NCI-H2171 treated with DMSO at 0.1 percent for 48 hours (cell line): ENCODE results near the gene SSB.
A peak's percentile ranks its signal among the peaks of the same experiment; 100 is the strongest.
"Not testable (repeated sequence)": the region's sequence is repeated elsewhere in the genome, so short reads cannot be mapped to it uniquely, and the experiment has no call there.

ENCODE experiments used
- DNase-seq: peaks from one replicate; lab custom pipeline; 2025; lab: John Stamatoyannopoulos, UW

SSB gene

GRCh38 chr2:169782513-169782912, 16.2 kb upstream of the SSB start:
- DNase-seq, result no peak

DNA sequence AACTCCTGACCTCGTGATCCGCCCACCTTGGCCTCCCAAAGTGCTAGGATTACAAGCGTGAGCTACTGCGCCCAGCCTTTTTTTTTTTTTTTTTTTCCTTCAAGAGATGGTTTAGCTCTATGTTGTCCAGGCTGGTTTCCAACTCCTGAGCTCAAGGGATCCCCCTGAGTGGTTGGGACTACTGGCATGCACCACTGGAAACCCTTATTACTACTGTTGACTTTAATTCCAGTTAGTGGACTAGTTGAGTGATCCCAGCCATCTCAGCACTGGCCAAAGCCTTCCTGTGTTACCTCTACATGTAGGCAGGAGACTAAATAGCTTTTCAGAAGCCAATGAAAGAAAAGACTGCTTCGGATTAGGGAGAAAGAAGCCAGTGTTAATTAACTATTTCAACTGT, 8.1 kb upstream of the SSB start:
- no peak for DNase-seq

DNA sequence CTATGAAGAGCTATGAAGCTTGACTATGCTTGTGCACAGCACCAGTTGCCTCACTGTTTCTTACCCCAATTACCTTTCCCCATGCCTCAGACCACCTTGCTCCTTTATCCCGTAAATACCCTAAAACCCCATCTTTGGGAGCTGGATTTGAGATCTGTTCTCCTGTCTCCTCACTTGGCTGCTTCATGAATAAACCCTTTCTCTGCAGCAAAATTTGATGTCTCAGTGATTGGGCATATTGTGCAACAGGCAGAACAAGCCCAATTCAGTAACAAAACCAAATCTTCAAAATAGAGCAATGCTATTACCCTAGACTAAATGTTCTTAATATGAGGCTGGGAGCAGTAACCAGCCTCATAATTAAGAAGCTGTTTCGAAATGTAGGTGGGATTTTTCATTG, 3.5 kb upstream of the SSB start:
- no peak for DNase-seq

DNA sequence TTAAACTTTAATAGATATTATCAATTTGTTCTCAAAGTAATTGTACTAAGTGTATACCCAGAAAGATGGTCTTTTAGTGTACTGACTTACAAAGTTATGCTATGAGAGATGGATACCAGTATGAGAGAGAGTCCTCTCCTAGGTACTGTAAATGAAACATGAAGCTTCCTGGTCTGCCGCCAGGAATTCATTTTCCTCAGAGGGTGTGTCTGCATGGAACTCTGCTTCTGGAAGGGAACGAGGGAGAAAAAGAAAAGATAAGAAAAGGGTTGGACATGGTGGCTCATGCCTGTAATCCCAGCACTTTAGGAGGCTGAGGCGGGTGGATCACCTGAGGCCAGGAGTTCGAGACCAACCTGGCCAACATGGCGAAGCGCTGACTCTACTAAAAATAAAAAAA, 2.2 kb upstream of the SSB start:
- no peak for DNase-seq

DNA sequence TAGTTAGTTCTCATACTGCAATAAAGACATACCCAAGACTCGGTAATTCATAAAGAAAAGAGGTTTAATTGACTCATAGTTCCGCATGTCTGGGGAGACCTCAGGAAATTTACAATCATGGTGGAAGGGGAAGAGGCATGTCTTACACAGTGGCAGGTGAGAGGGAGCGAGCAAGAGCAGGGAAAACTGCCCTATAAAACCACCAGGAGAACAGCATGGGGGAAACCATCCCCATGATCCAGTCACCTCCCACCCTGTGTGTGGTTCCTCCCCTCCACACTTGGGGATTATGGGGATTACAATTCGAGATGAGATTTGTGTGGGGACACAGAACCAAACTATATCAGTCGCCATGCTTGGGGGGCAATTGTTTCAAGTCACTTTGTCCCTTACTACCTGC, 1.1 kb upstream of the SSB start:
- DNase-seq, result no peak

DNA sequence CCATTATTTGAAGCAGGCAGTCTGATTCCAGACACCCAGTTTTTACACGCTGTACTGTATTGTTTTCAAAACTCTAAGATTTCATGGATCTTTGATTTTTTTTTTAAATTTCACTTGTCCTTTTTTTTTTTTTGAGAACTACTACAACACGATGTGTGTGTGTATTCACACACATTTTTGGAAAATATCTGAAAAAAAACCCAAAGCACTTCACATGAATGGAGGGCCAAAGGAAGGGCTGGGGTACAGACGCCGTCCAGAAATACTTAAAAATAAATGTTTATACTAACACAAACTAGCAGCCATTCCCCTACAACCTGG, 314 bp upstream of the SSB start:
- no peak for DNase-seq

GRCh38 chr2:169803480-169803879, 4.8 kb downstream of the SSB start:
- DNase-seq, result no peak

DNA sequence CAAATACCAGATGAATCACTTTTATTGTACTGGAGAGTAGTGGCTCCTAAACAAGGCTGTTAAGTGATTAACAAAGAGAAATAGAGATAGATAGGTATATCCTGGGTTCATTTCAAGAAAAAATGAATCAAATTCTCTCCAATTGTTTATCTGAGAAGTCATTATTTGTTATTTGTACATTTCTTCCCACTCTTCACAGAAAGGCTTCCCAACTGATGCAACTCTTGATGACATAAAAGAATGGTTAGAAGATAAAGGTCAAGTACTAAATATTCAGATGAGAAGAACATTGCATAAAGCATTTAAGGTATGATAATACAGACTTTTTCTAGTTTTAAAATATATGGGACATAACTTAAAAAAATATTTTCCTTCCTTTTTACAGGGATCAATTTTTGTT, 7.9 kb downstream of the SSB start:
- no peak for DNase-seq

DNA sequence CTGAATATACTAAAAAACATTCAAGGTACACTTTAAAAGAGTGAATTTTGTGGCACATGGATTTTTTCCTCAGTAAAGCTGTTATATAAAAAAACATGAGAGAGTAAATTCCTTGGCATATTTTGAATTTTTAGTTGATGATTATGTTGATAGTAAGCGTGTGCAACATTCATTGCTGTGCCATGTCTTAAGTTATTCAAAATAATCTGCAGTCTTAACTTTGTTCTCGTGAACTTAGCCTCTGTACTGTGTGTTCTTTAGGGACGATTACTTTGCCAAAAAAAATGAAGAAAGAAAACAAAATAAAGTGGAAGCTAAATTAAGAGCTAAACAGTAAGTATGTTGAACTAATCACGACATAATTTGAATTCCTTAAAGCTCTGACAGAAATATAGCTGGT, 9.6 kb downstream of the SSB start:
- no peak for DNase-seq

GRCh38 chr2:169815849-169816248, 17.2 kb downstream of the SSB start:
- DNase-seq, result no peak

GRCh38 chr2:169816961-169817360, 18.3 kb downstream of the SSB start:
- not testable (repeated sequence) for DNase-seq

DNA sequence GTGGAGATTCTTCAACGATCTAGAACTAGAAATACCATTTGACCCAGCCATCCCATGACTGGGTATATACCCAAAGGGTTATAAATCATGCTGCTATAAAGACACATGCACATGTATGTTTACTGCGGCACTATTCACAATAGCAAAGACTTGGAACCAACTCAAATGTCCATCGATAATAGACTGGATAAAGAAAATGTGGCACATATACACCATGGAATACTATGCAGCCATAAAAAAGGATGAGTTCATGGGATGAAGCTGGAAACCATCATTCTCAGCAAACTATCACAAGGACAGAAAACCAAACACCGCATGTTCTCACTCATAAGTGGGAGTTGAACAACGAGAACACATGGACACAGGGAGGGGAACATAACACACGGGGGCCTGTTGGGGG, 18.7 kb downstream of the SSB start:
- DNase-seq, result not testable (repeated sequence)

DNA sequence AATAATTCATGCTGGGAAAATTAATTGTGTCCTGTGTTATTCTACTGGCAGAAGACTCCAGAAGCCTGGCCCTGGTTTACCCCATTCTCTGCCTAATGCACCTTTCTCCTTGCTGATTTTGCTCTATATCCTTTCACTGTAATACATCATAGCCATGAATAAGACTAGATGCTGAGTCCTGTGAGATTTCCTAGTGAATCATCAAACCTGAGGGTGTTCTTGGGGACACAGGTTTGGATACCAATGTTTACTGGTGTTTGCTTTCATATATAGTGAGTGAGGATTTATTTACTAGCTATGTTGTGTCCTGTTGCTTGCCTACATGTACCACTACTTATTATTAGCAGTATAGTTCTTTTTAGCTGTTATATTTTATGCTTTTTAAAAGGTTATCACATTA, 19.6 kb downstream of the SSB start:
- no peak for DNase-seq

DNA sequence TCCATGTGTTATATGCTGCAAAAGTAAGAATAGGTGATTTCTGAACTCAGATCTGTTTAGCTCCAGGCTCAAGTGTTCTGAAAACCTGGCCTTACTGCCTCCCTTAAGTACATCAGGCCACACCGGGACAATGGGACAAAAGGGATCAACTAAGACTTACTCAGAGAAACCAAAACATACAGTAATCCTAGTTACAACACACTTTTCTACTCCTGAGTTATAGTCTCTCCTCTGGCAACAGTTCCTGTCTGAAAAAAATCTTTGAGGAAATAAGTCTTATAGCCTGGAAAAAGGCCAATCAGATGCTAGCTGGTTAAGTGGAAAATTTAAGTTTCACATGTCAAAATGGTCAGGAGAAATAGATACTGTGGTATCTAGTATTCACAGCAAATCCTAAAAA, 20.4 kb downstream of the SSB start:
- DNase-seq, result no peak

DNA sequence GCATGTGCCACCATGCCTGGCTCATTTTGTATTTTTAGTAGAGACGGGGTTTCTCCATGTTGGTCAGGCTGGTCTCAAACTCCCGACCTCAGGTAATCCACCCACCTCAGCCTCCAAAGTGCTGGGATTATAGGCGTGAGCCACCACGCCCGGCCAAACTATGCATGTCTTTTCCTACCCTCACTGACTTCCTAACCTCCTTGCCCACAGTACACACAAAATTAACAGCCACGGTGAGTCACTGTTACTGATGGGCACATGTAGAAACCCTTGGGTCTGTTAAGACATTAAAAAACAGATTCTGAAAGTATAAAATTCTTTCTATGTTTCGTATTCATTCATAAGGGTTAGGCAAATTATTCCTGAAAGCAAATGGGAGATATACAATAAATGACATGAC, 21.4 kb downstream of the SSB start:
- DNase-seq, result not testable (repeated sequence)

GRCh38 chr2:169822036-169822435, 23.4 kb downstream of the SSB start:
- DNase-seq, result no peak

DNA sequence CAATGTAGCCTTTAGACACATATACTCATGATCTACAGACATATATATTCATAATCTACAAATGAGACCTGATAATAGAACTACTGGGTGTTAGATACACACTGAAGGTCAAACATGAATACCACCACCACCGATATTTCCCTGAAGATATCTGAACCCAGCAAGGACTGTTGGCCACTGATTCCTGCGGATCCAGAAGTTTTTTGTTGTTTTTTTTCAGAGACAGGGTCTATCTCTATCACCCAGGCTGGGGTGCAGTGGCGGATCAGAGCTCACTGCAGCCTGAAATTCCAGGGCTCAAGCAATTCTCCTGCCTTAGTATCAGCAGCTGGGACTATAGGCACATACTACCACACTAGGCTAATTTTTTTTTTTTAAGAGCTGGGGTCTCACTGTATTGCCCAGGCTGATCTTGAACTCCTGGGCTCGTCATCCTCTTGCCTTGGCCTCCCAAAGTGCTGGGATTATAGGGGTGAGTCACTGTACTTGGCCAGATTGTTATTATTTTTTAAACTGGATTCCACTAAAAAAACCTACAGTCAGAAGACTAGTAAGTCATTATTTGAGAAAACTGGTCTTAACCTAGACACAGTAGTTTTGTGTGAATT, 24.2 kb downstream of the SSB start:
- no peak for DNase-seq

DNA sequence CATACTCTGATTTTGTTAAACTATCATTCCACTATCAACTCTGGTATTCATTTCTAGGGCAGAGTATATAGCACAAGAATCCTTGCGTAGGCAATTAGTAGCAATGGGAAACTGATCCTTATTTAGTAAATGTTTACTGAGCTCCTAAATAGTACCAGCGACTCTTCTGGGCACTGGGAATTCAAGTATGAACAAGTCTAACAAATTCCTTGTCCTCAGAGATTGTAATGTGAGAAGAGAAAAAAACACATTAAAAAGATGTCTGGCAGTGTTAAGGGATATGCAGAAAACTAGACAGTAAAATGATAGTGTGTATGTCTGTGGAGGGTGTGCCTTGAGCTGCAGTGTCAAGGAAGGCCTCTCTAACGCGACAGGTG, 25.3 kb downstream of the SSB start:
- DNase-seq, result peak; percentile 81

DNA sequence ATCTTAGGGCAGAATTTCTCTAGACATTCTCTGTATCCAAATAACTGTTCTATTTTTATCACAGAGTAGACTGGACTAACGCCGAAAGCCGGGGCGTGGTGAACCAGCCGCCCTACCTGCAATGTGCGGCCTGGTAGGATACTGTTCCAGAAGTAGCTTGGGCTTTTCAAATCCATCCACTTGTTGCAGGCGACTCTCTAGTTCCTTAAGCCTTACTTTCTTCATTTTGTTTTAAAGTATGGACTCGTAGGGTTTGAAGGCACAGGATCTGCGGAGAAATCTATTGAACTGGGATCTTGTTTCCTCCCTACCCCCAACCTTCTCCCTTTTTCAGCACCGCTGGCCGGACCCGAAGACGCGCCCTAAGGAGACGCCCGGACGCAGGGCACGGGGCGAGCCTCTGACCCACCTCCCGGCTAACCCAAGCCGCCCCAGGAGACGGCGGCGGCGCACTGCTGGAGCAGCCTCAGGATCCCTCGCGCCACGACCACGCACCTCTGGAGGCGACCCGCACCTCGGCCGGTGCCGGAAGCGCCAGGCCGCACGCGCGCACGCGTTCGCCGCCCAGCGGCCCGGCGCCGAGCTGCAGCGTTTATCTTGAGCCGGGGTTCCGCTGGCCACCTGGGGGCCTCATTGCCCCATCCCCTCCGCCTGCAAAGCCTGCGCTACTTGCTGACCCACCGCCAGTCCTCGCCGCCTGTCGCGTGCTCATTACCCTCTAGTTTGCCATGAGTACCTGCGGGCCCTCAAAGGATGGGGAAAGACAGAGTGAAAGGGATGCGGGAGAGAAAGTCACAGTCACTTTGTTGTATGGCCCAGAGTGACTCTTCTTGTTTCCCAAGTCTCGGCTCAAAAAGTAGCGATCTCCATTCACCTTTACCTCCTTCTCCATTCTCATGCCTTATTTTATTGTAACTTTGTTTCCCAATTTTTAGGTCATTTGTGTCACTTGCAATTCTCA, 26.0 kb downstream of the SSB start, which contains the start of gene METTL5:
Gene METTL5, minus strand, starts transcription at position 533 of the 961 bp plus-strand sequence. Its CDS starts 308 bp downstream, at position 225.
- DNase-seq, result peak; percentile 68

- peak; percentile 89 for DNase-seq
Measured at GRCh38 chr2:169827272-169828140, 28.8 kb downstream of the SSB start, which contains the start of gene UBR3. Gene UBR3, plus strand, starts transcription at chr2:169827454. Its CDS starts 54 bp downstream, at chr2:169827508.

- peak; percentile 55 for DNase-seq
Measured at GRCh38 chr2:169828141-169828811, 29.6 kb downstream of the SSB start.

- no peak for DNase-seq
Measured at GRCh38 chr2:169834401-169834800, 35.7 kb downstream of the SSB start.
